Bone marrow (tissue), 2 donors: ENCODE measurements around the gene HIVEP3.
"Not testable (repeated sequence)": the region's sequence is repeated elsewhere in the genome, so short reads cannot be mapped to it uniquely, and the experiment has no call there.

Experiments used
- DNase-seq, 2 donors: peaks; one replicate each; lab custom pipeline; 2025; lab: John Stamatoyannopoulos, UW

The HIVEP3 gene

GRCh38 chr1:41562328-41562727, 356.4 kb downstream of the HIVEP3 start:
- DNase-seq = no peak

- no peak for DNase-seq
Observed at GRCh38 chr1:41560931-41561330, 357.8 kb downstream of the HIVEP3 start.

GRCh38 chr1:41560496-41560895, 358.2 kb downstream of the HIVEP3 start:
- no peak for DNase-seq

- DNase-seq = no peak
Observed at GRCh38 chr1:41559331-41559730, 359.4 kb downstream of the HIVEP3 start.

GRCh38 chr1:41558761-41559171, 360.0 kb downstream of the HIVEP3 start:
- DNase-seq = no peak

- no peak for DNase-seq
Observed at GRCh38 chr1:41557751-41558455, 360.8 kb downstream of the HIVEP3 start.

- not testable (repeated sequence) for DNase-seq
Observed at GRCh38 chr1:41554746-41555145, 364.0 kb downstream of the HIVEP3 start.

GRCh38 chr1:41547781-41548560, 370.8 kb downstream of the HIVEP3 start:
- no peak for DNase-seq

- DNase-seq = no peak
Observed at GRCh38 chr1:41547336-41547735, 371.4 kb downstream of the HIVEP3 start.

- no peak for DNase-seq
Observed at GRCh38 chr1:41546833-41547135, 371.9 kb downstream of the HIVEP3 start.

GRCh38 chr1:41545996-41546832, 372.5 kb downstream of the HIVEP3 start:
- no peak for DNase-seq

- DNase-seq = no peak
Observed at GRCh38 chr1:41542196-41542930, 376.4 kb downstream of the HIVEP3 start.

- no peak for DNase-seq
Observed at GRCh38 chr1:41541592-41541952, 377.1 kb downstream of the HIVEP3 start.

GRCh38 chr1:41540886-41541591, 377.7 kb downstream of the HIVEP3 start:
- DNase-seq = no peak

GRCh38 chr1:41539999-41540398, 378.7 kb downstream of the HIVEP3 start:
- no peak for DNase-seq

- no peak for DNase-seq
Observed at GRCh38 chr1:41539418-41539805, 379.3 kb downstream of the HIVEP3 start.

- no peak for DNase-seq
Observed at GRCh38 chr1:41538741-41539417, 379.8 kb downstream of the HIVEP3 start.

- no peak for DNase-seq
Observed at GRCh38 chr1:41537788-41538351, 380.9 kb downstream of the HIVEP3 start.

- DNase-seq = no peak
Observed at GRCh38 chr1:41537251-41537650, 381.5 kb downstream of the HIVEP3 start.

GRCh38 chr1:41536361-41536802, 382.3 kb downstream of the HIVEP3 start:
- DNase-seq = no peak

- no peak for DNase-seq
Observed at GRCh38 chr1:41535716-41536115, 383.0 kb downstream of the HIVEP3 start.
